Upper lobe of left lung (tissue), 6 donors: ENCODE results near the gene TMEM108. TPM values are rescaled to one million over a fixed set of nuclear protein-coding genes. Genes with fewer than 3 reads are reported as not detected.

Experiments used
- ATAC-seq, 2 donors: fragments of 200-7000 bp; cut with Tn5 transposase; one replicate each; pipeline ENCODE4 v1.9.1; 2022; ENCODE audit warnings: mild to moderate bottlenecking in 2 of 2, moderate library complexity in 2 of 2; ENCODE audit not compliant: low FRiP score in 2 of 2
- DNase-seq, 2 donors: peaks; one replicate each; pipeline ENCODE4 v3.0.0-alpha.2; 2019 to 2020
- H3K27ac ChIP-seq, 4 donors: fragments of 200-600 bp; sonication (generic); one replicate each; pipeline ENCODE4 v1.5.1; 2016 to 2019
- H3K27me3 ChIP-seq, 4 donors: fragments of 200-600 bp; sonication (generic); one replicate each; pipeline ENCODE4 v1.5.1; 2017 to 2019
- H3K36me3 ChIP-seq, 4 donors: fragments of 200-600 bp; sonication (generic); one replicate each; pipeline ENCODE4 v1.5.1; 2016 to 2019
- H3K4me1 ChIP-seq, 4 donors: fragments of 200-600 bp; sonication (generic); one replicate each; pipeline ENCODE4 v1.5.1; 2018 to 2019
- H3K4me3 ChIP-seq, 4 donors: fragments of 200-600 bp; sonication (generic); one replicate each; pipeline ENCODE4 v1.5.1; 2017 to 2019; ENCODE audit warnings: mild to moderate bottlenecking in 2 of 4, moderate library complexity in 1 of 4
- H3K9me3 ChIP-seq, 4 donors: fragments of 200-600 bp; sonication (generic); one replicate each; pipeline ENCODE4 v1.5.1; 2018 to 2019
- CTCF ChIP-seq, 6 experiments: fragments of 450-650 bp in 4 of 6; fragments of 200-600 bp in 2 of 6; sonication (generic) in 2 of 6; IDR thresholded peaks; one replicate each; pipeline ENCODE4 v1.5.1; 2016 to 2019; ENCODE audit warnings: antibody characterized with exemption in 6 of 6
- EP300 ChIP-seq, 4 donors: sonication (generic); formaldehyde crosslinking; IDR thresholded peaks; one replicate each; pipeline ENCODE4 v1.5.1; 2017; ENCODE audit warnings: antibody characterized with exemption in 4 of 4, control low read depth in 2 of 4
- POLR2A ChIP-seq, 4 donors: fragments of 450-650 bp; IDR thresholded peaks; one replicate each; pipeline ENCODE4 v1.5.1; 2016 to 2017; ENCODE audit warnings: antibody characterized with exemption in 4 of 4, mild to moderate bottlenecking in 2 of 4
- POLR2AphosphoS5 ChIP-seq, 2 donors: sonication (generic); formaldehyde crosslinking; IDR thresholded peaks; one replicate each; pipeline ENCODE4 v1.5.1; 2017; ENCODE audit warnings: antibody characterized with exemption in 2 of 2
- WGBS, 2 donors: methylation state at CpG; one replicate each; pipeline ENCODE4 v1.1.5; 2017 to 2018; 5-methylcytosine and 5-hydroxymethylcytosine counted together
- total RNA-seq, 6 donors: library from RNA; depleted of rRNA in 4 of 6; stranded (reverse); fragments of >200 nt in 4 of 6; gene quantifications; one replicate each; pipeline versions ENCODE4 v1.1.0 to v1.2.1, GENCODE V29; 2016 to 2021
- donor health status: DM: no; HTN: no; CAD: no; lungs with moderate emphysema.
- donor health status: DM: no; HTN: yes; CAD: no; lungs with severe emphysema.

TMEM108 gene
- total RNA-seq, 6 donors from 2014 or later: 3.1 to 13.0 (median 7.9) TPM

- DNase-seq (no peak), ATAC-seq (no peak)
- H3K4me1 ChIP-seq: peaks cover 0 to 8% (median 6%) of the 10 kb centered on the region in 4 donors
- no peaks in the 10 kb centered on the region for H3K9me3 ChIP-seq
- H3K27ac ChIP-seq: peak overlapping the region in 1 of 4 donors; percentile 16
- no peaks in the 10 kb centered on the region for H3K36me3 ChIP-seq
- no peak overlapping the region for H3K4me3 ChIP-seq
- H3K27me3 ChIP-seq: no peaks in the 10 kb centered on the region
- TF ChIP-seq POLR2A (IDR thresholded peaks at IDR 0.05) (no peak), EP300 (IDR thresholded peaks at IDR 0.05) (no peak), POLR2AphosphoS5 (IDR thresholded peaks at IDR 0.05) (no peak), CTCF (IDR thresholded peaks at IDR 0.05) (no peak)
- WGBS, 2 donors: 83 to 86% methylated on average over 2 of the region's 2 CpGs
These were observed 114.6 kb downstream of the TMEM108 start for GRCh38 chr3:133152681-133153220.

- no peak for DNase-seq
- no peaks in the 10 kb centered on the region for H3K27me3 ChIP-seq
- ATAC-seq: no peak
- no peaks in the 10 kb centered on the region for H3K9me3 ChIP-seq
- H3K4me3 ChIP-seq: no peak overlapping the region
- TF ChIP-seq POLR2A (IDR thresholded peaks at IDR 0.05): no peak
- no peak for TF ChIP-seq POLR2AphosphoS5 (IDR thresholded peaks at IDR 0.05)
- no peak for TF ChIP-seq EP300 (IDR thresholded peaks at IDR 0.05)
- TF ChIP-seq CTCF (IDR thresholded peaks at IDR 0.05): no peak
- H3K4me1 ChIP-seq: peaks cover 0 to 8% (median 6%) of the 10 kb centered on the region in 4 donors
- H3K36me3 ChIP-seq: no peaks in the 10 kb centered on the region
- H3K27ac ChIP-seq: no peak overlapping the region
These were observed 115.2 kb downstream of the TMEM108 start for GRCh38 chr3:133153382-133153781.

- Histone ChIP-seq H3K27ac (no peak overlapping the region), H3K27me3 (no peaks in the 10 kb centered on the region), H3K4me1 (peaks cover under 1 to 8% (median 5%) of the 10 kb centered on the region in 4 donors), H3K36me3 (no peaks in the 10 kb centered on the region), H3K4me3 (no peak overlapping the region), H3K9me3 (no peaks in the 10 kb centered on the region)
- ATAC-seq (no peak), DNase-seq (no peak)
- WGBS, 2 donors: 65 to 74% methylated on average over 2 of the region's 2 CpGs
- TF ChIP-seq POLR2AphosphoS5 (IDR thresholded peaks at IDR 0.05) (no peak), POLR2A (IDR thresholded peaks at IDR 0.05) (no peak), EP300 (IDR thresholded peaks at IDR 0.05) (no peak), CTCF (IDR thresholded peaks at IDR 0.05) (no peak)
These were observed 119.5 kb downstream of the TMEM108 start for GRCh38 chr3:133157716-133158115.

GRCh38 chr3:133158686-133159085 is 120.5 kb downstream of the TMEM108 start:
- peaks cover 0 to 7% (median 3%) of the 10 kb centered on the region in 4 donors for H3K4me1 ChIP-seq
- DNase-seq: no peak
- no peak for TF ChIP-seq CTCF (IDR thresholded peaks at IDR 0.05)
- TF ChIP-seq POLR2AphosphoS5 (IDR thresholded peaks at IDR 0.05): no peak
- no peak for TF ChIP-seq EP300 (IDR thresholded peaks at IDR 0.05)
- TF ChIP-seq POLR2A (IDR thresholded peaks at IDR 0.05): no peak
- H3K9me3 ChIP-seq: no peaks in the 10 kb centered on the region
- H3K27ac ChIP-seq: no peak overlapping the region
- no peak overlapping the region for H3K4me3 ChIP-seq
- H3K27me3 ChIP-seq: no peaks in the 10 kb centered on the region
- 89 to 100% methylated on average over 1 of the region's 1 CpG for WGBS, 2 donors
- no peak for ATAC-seq
- no peaks in the 10 kb centered on the region for H3K36me3 ChIP-seq
